Stomach (tissue), 9 donors: ENCODE results near the gene PDE6A. TPM values are rescaled to one million over a fixed set of nuclear protein-coding genes. Genes with fewer than 3 reads are reported as not detected.

Experiments
- DNase-seq, 2 donors: peaks; one replicate each; pipeline versions ENCODE4 v3.0.0 to v3.0.0-alpha.2; 2013 to 2019
- H3K27ac ChIP-seq, 5 donors: fragments of 200-600 bp in 4 of 5; sonication (generic) in 4 of 5; one replicate each; pipeline ENCODE4 v1.5.1; 2013 to 2019; ENCODE audit warnings: mild to moderate bottlenecking in 1 of 5, moderate library complexity in 1 of 5
- H3K27me3 ChIP-seq, 3 donors: fragments of 200-600 bp; sonication (generic); one replicate each; pipeline ENCODE4 v1.5.1; 2017 to 2019; ENCODE audit warnings: mixed run types in 1 of 3
- H3K36me3 ChIP-seq, 4 donors: fragments of 200-600 bp; sonication (generic); 1 replicate in 3 of 4; 2 replicates in 1 of 4; pipeline ENCODE4 v1.5.1; 2016 to 2019
- H3K4me1 ChIP-seq, 4 donors: fragments of 200-600 bp; sonication (generic); one replicate each; pipeline ENCODE4 v1.5.1; 2016 to 2019
- H3K4me3 ChIP-seq, 4 donors: fragments of 200-600 bp; sonication (generic) in 3 of 4; one replicate each; pipeline ENCODE4 v1.5.1; 2016 to 2019; ENCODE audit warnings: mild to moderate bottlenecking in 1 of 4
- H3K9me3 ChIP-seq, 4 donors: fragments of 200-600 bp; sonication (generic); one replicate each; pipeline ENCODE4 v1.5.1; 2016 to 2019
- EP300 ChIP-seq: sonication (generic); formaldehyde crosslinking; IDR thresholded peaks from one replicate; pipeline ENCODE4 v1.6.1; 2017; ENCODE audit warnings: antibody characterized with exemption
- POLR2A ChIP-seq, 4 donors: fragments of 450-650 bp; IDR thresholded peaks; one replicate each; pipeline ENCODE4 v1.6.1; 2016; ENCODE audit warnings: antibody characterized with exemption in 4 of 4, control low read depth in 2 of 4, mild to moderate bottlenecking in 1 of 4, moderate library complexity in 1 of 4
- POLR2AphosphoS5 ChIP-seq, 3 donors: sonication (generic); formaldehyde crosslinking; IDR thresholded peaks; one replicate each; pipeline ENCODE4 v1.6.1; 2016; ENCODE audit warnings: antibody characterized with exemption in 3 of 3
- WGBS, 5 donors: extraction: QIAGEN DNeasy Blood & Tissue Kit in 3 of 5; methylation state at CpG; one replicate each; pipeline versions ENCODE4 v1.1.5 to v1.1.7; 2013 to 2018; 5-methylcytosine and 5-hydroxymethylcytosine counted together
- intact Hi-C: fragments of 100-400 bp; cut with DNase I; formaldehyde crosslinking; loops from one replicate; pipeline ENCODE4 v1.15.1; 2023; ENCODE audit warnings: low total_unique reads
- polyA plus RNA-seq, 3 donors: library from polyadenylated mRNA; stranded (reverse); fragments of 200-250 nt; gene quantifications; one replicate each; pipeline ENCODE4 v1.2.3, GENCODE V29; 2013
- total RNA-seq, 5 donors: library from RNA; depleted of rRNA; stranded (reverse); fragments of >200 nt; gene quantifications; one replicate each; pipeline versions ENCODE4 v1.1.0 to v1.2.3, GENCODE V29; 2014 to 2016
- TF ChIP-seq, protein P1 (sequence below), 7 experiments: fragments of 450-650 bp in 4 of 7; fragments of 200-600 bp in 3 of 7; sonication (generic) in 3 of 7; IDR thresholded peaks; one replicate each; pipeline ENCODE4 v1.5.1; 2016 to 2019; ENCODE audit warnings: antibody characterized with exemption in 7 of 7, control low read depth in 2 of 7, mild to moderate bottlenecking in 1 of 7
- donor health status: healthy with polysubstance abuse.
- donor health status: Bipolar disorder and iron deficiency.
- donor health status: healthy.

The PDE6A gene
- total and polyA plus RNA-seq, 8 donors = under 0.01 to 0.80 TPM; not detected in 6

DNA sequence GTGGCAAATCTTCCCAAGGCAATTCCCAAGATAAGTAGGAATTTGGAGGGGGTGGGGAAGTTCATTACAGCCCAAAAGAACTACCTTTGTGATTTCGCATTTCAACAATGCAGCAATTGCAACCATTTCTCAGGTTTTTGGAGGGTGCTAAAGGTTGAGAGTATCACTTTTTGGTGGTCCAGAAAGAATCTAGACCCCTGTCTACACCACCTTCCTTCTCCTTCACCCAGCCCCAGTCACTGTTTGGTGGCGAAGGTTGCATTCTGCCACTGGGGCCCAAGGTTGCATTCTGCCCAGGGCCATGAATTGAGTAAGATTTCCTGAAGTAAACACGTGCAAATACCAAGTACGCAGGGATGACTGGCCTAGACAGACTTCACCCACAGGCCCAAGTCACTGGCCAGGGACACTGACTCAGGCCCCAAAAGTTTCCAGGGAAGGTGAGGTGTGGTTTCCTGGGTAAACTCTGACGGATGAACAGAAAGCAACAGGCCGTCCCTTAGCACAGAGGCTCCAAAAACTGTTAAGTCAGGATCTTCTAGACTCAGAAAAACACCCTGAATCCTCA, 5.7 kb downstream of the PDE6A start:
- no peak overlapping the region for H3K4me3 ChIP-seq
- H3K27ac ChIP-seq = no peak overlapping the region
- intact Hi-C loops = no loop called here
- 77 to 84% (median 77%) methylated on average over 6 of the region's 6 CpGs for WGBS, 5 donors
- peaks cover 0 to 9% (median 2%) of the 10 kb centered on the region in 4 donors for H3K4me1 ChIP-seq
- DNase-seq = no peak
- H3K27me3 ChIP-seq = no peaks in the 10 kb centered on the region
- TF ChIP-seq EP300 = no peak
- no peaks in the 10 kb centered on the region for H3K36me3 ChIP-seq
- H3K9me3 ChIP-seq = no peaks in the 10 kb centered on the region

DNA sequence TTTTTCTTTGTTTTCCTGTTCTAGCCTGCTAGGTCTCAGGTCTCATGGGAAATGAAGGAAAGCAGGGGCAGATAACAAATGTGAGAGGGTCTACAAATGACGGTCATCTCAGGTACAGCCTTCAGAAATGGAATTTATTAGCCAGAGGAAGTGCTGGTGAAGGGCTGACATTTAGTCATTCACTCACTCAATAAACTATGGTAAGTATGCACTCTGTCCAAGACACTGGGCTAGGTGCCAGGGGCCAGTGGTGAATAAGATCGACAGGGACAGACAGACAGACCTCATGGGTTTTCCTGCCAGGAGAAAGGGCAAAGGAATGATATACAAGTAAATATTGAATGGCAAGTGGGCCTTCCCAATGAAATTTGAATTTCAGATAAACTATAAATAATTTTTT, 6.3 kb downstream of the PDE6A start:
- no peak overlapping the region for H3K4me3 ChIP-seq
- 34 to 44% (median 36%) methylated on average over 2 of the region's 2 CpGs for WGBS, 5 donors
- intact Hi-C loops = no loop called here
- no peaks in the 10 kb centered on the region for H3K36me3 ChIP-seq
- TF ChIP-seq EP300 (no peak), POLR2AphosphoS5 (IDR thresholded peaks at IDR 0.05) (no peak), POLR2A (IDR thresholded peaks at IDR 0.05) (no peak)
- TF ChIP-seq, protein P1, sequence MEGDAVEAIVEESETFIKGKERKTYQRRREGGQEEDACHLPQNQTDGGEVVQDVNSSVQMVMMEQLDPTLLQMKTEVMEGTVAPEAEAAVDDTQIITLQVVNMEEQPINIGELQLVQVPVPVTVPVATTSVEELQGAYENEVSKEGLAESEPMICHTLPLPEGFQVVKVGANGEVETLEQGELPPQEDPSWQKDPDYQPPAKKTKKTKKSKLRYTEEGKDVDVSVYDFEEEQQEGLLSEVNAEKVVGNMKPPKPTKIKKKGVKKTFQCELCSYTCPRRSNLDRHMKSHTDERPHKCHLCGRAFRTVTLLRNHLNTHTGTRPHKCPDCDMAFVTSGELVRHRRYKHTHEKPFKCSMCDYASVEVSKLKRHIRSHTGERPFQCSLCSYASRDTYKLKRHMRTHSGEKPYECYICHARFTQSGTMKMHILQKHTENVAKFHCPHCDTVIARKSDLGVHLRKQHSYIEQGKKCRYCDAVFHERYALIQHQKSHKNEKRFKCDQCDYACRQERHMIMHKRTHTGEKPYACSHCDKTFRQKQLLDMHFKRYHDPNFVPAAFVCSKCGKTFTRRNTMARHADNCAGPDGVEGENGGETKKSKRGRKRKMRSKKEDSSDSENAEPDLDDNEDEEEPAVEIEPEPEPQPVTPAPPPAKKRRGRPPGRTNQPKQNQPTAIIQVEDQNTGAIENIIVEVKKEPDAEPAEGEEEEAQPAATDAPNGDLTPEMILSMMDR (IDR thresholded peaks at IDR 0.05) = no peak
- no peaks in the 10 kb centered on the region for H3K9me3 ChIP-seq
- no peak overlapping the region for H3K27ac ChIP-seq
- H3K4me1 ChIP-seq = peaks cover 0 to 9% (median 2%) of the 10 kb centered on the region in 4 donors
- DNase-seq = peak in 1 of 2 donors; percentile 40
- H3K27me3 ChIP-seq = peaks cover 0 to 1% (median 0%) of the 10 kb centered on the region in 3 donors

DNA sequence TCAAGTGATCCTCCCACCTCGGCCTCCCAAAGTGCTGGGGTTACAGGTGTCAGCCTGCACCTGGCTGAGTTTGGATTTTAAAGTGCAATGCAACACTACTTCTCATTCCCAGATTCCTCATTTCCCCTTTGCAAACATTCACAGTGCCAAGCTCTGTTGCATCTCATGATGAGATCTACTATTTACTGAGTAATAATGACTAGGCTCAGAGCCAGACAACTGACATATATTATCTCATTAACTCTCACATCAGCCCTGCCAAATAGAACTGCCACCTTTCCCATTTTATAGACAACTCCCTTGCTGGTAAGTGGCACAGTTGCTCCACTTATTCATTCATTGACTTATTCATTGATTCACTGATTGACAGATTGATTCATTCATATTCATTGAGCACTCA, 7.0 kb downstream of the PDE6A start:
- TF ChIP-seq POLR2AphosphoS5 (IDR thresholded peaks at IDR 0.05) (no peak), EP300 (no peak), POLR2A (IDR thresholded peaks at IDR 0.05) (no peak)
- TF ChIP-seq, protein P1 (IDR thresholded peaks at IDR 0.05) = no peak
- Histone ChIP-seq H3K27ac (no peak overlapping the region), H3K9me3 (no peaks in the 10 kb centered on the region), H3K4me1 (peaks cover 0 to 9% (median 2%) of the 10 kb centered on the region in 4 donors), H3K27me3 (peaks cover 0 to 8% (median 0%) of the 10 kb centered on the region in 3 donors), H3K4me3 (no peak overlapping the region), H3K36me3 (no peaks in the 10 kb centered on the region)
- DNase-seq = no peak
- WGBS, 5 donors = 25 to 60% (median 46%) methylated on average over 1 of the region's 1 CpG
- intact Hi-C loops = no loop called here

DNA sequence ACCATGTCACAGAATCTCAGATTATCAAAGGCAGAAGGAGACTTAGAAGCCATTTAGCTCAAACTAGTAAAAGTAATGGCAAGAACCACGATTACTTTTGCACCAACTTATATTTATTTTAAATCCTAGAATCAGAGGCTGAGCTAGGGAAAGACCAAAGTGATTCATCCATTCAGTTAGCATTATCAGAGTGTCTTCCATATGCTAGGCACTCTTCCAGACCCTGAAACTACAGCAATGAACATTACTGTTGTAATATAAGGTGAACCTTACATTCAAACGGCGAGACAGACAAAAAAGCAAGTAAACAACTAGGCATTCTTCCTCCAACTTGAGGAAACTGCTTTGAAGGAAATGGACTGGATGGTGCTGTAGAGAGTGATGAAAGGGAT, 7.9 kb downstream of the PDE6A start:
- Histone ChIP-seq H3K27ac (no peak overlapping the region), H3K27me3 (peaks cover 0 to 14% (median 0%) of the 10 kb centered on the region in 3 donors), H3K4me1 (peaks cover 0 to 9% (median 2%) of the 10 kb centered on the region in 4 donors), H3K36me3 (no peaks in the 10 kb centered on the region), H3K4me3 (no peak overlapping the region), H3K9me3 (no peaks in the 10 kb centered on the region)
- no peak for DNase-seq
- WGBS, 5 donors = 75 to 88% (median 84%) methylated on average over 3 of the region's 3 CpGs
- intact Hi-C loops = no loop called here
- TF ChIP-seq, protein P1 (IDR thresholded peaks at IDR 0.05) = no peak
- TF ChIP-seq POLR2AphosphoS5 (IDR thresholded peaks at IDR 0.05) = no peak

DNA sequence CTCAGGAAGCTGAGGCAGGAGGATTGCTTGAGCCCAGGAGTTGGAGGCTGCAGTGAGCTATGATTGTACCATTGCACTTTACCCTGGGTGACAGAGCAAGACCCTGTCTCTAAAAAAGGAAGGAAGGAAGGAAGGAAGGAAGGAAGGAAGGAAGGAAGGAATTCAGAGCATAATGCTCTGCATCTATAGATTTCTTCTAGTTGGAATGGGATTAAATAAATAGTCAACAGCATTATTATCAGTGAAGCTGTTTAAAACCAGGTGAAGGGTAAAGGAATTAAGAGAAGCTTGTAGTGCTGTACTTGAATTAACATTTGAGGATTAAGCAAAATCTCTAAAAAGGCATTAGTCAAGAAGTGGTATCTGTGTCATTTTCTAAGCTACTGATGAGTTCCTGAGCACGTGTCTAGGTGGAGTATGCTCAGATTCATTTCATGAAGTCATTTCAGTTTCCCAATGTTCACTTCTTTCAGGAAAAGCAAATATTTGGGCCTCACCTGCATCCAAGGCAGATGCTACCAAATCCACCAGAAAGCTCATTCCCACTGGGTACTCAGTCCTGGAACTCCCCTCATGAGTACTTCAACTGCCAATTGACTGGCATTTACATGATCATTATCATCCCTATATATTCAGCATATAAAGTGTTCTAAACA, 8.4 kb downstream of the PDE6A start:
- H3K27me3 ChIP-seq = peaks cover 0 to 14% (median 0%) of the 10 kb centered on the region in 3 donors
- no peaks in the 10 kb centered on the region for H3K9me3 ChIP-seq
- DNase-seq = no peak
- H3K4me1 ChIP-seq = peaks cover 0 to 9% (median 2%) of the 10 kb centered on the region in 4 donors
- no peak overlapping the region for H3K4me3 ChIP-seq
- no peaks in the 10 kb centered on the region for H3K36me3 ChIP-seq
- no peak overlapping the region for H3K27ac ChIP-seq
- intact Hi-C loops = no loop called here
- WGBS, 5 donors = 76 to 83% (median 81%) methylated on average over 1 of the region's 1 CpG
- TF ChIP-seq, protein P1 (IDR thresholded peaks at IDR 0.05) = no peak
- TF ChIP-seq POLR2A (IDR thresholded peaks at IDR 0.05) (no peak), POLR2AphosphoS5 (IDR thresholded peaks at IDR 0.05) (no peak), EP300 (no peak)
